DND-41 (cell line): ENCODE data around the gene OR5H1.
"Not testable (repeated sequence)": the region's sequence is repeated elsewhere in the genome, so short reads cannot be mapped to it uniquely, and the experiment has no call there.

Experiments used
- ATAC-seq: fragments of 200-7000 bp; cut with Tn5 transposase; 3 replicates; pipeline ENCODE4 v1.9.1; 2021; ENCODE audit warnings: low read depth; ENCODE audit not compliant: insufficient read depth
- DNase-seq: peaks from one replicate; pipeline ENCODE4 v3.0.0-alpha.2; 2020
- H2AFZ ChIP-seq: 2 replicates; pipeline ENCODE4 v1.6.0; 2012; ENCODE audit warnings: low read depth, low read length
- H3K27ac ChIP-seq: 2 replicates; pipeline ENCODE4 v1.5.1; 2012; ENCODE audit warnings: low read length, inconsistent platforms
- H3K27me3 ChIP-seq: fragments of 200-600 bp; sonication (generic); 2 replicates; pipeline ENCODE4 v1.6.0; 2012; ENCODE audit warnings: low read length, mild to moderate bottlenecking, inconsistent platforms; ENCODE audit not compliant: insufficient read depth, poor library complexity
- H3K36me3 ChIP-seq: 2 replicates; pipeline ENCODE4 v1.5.1; 2012; ENCODE audit warnings: low read length, inconsistent platforms; ENCODE audit not compliant: insufficient read depth
- H3K4me1 ChIP-seq: 2 replicates; pipeline ENCODE4 v1.5.1; 2012; ENCODE audit warnings: mild to moderate bottlenecking, low read length; ENCODE audit not compliant: insufficient read depth
- H3K4me2 ChIP-seq: 2 replicates; pipeline ENCODE4 v1.6.0; 2012; ENCODE audit warnings: mild to moderate bottlenecking, moderate library complexity, low read length, inconsistent platforms; ENCODE audit not compliant: insufficient read depth
- H3K4me3 ChIP-seq, 2 experiments: fragments of 200-600 bp in 1 of 2; shearing (Covaris generic) in 1 of 2; 2 replicates each; pipeline ENCODE4 v1.5.1; 2012 to 2016; ENCODE audit warnings: inconsistent platforms in 2 of 2, low read length in 2 of 2, mild to moderate bottlenecking in 2 of 2, low read depth in 1 of 2, moderate library complexity in 1 of 2
- H3K79me2 ChIP-seq: 2 replicates; pipeline ENCODE4 v1.6.0; 2012; ENCODE audit warnings: low read length, inconsistent platforms; ENCODE audit not compliant: insufficient read depth
- H3K9ac ChIP-seq: 2 replicates; pipeline ENCODE4 v1.6.0; 2012; ENCODE audit warnings: low read depth, mild to moderate bottlenecking, inconsistent platforms, low read length, moderate library complexity
- H3K9me3 ChIP-seq: 2 replicates; pipeline ENCODE4 v1.5.1; 2012; ENCODE audit warnings: low read length, moderate library complexity, mild to moderate bottlenecking, inconsistent platforms; ENCODE audit not compliant: insufficient read depth, severe bottlenecking
- H4K20me1 ChIP-seq: 2 replicates; pipeline ENCODE4 v1.6.0; 2012; ENCODE audit warnings: low read length; ENCODE audit not compliant: insufficient read depth
- CTCF ChIP-seq: IDR thresholded peaks from 2 replicates; pipeline ENCODE4 v1.5.1; 2012; ENCODE audit warnings: borderline replicate concordance, low read length, moderate library complexity, mild to moderate bottlenecking; ENCODE audit not compliant: poor library complexity, severe bottlenecking; ENCODE audit errors: extremely low read depth
- EZH2 ChIP-seq: IDR thresholded peaks from 3 replicates; pipeline ENCODE4 v1.6.1; 2012; ENCODE audit warnings: borderline replicate concordance, low read depth, mild to moderate bottlenecking, moderate library complexity, low read length, inconsistent platforms; ENCODE audit not compliant: severe bottlenecking

The OR5H1 gene

GRCh38 chr3:98147179-98147578 is 16.7 kb downstream of the OR5H1 start, which contains the start of gene OR5H14:
Gene OR5H14 (plus strand): TSS chr3:98147479. CDS start chr3:98149386, 1,907 bp downstream.
- Histone ChIP-seq H4K20me1 (no peaks in the 10 kb centered on the region), H3K9me3 (no peaks in the 10 kb centered on the region), H3K4me3 (no peak within 1 kb of the TSS), H3K36me3 (no peaks in the 10 kb centered on the region), H3K79me2 (no peaks in the 10 kb centered on the region), H3K27me3 (no peaks in the 10 kb centered on the region), H3K9ac (no peak within 1 kb of the TSS), H2AFZ (no peak within 1 kb of the TSS), H3K4me1 (no peaks in the 10 kb centered on the region), H3K4me2 (no peak within 1 kb of the TSS), H3K27ac (no peak within 1 kb of the TSS)
- ATAC-seq (no peak), DNase-seq (no peak)
- TF ChIP-seq CTCF = no peak
- TF ChIP-seq EZH2 = no peak

- H3K27ac ChIP-seq = no peak overlapping the region
- no peak overlapping the region for H2AFZ ChIP-seq
- no peaks in the 10 kb centered on the region for H3K79me2 ChIP-seq
- ATAC-seq = no peak
- H3K36me3 ChIP-seq = no peaks in the 10 kb centered on the region
- H3K4me3 ChIP-seq = no peak overlapping the region
- TF ChIP-seq EZH2 = no peak
- TF ChIP-seq CTCF = no peak
- no peak overlapping the region for H3K9ac ChIP-seq
- H4K20me1 ChIP-seq = no peaks in the 10 kb centered on the region
- no peaks in the 10 kb centered on the region for H3K9me3 ChIP-seq
- H3K27me3 ChIP-seq = no peaks in the 10 kb centered on the region
- no peak overlapping the region for H3K4me2 ChIP-seq
- no peaks in the 10 kb centered on the region for H3K4me1 ChIP-seq
- DNase-seq = no peak
These were observed 18.2 kb downstream of the OR5H1 start for GRCh38 chr3:98148751-98149150.

- not testable (repeated sequence) for H3K4me1 ChIP-seq, H3K4me3 ChIP-seq, H3K4me2 ChIP-seq, H3K9ac ChIP-seq, H3K27ac ChIP-seq, H3K27me3 ChIP-seq, H3K79me2 ChIP-seq, H3K9me3 ChIP-seq, ATAC-seq, DNase-seq, H3K36me3 ChIP-seq, H4K20me1 ChIP-seq, H2AFZ ChIP-seq
These were observed 18.9 kb downstream of the OR5H1 start for GRCh38 chr3:98149456-98149855.

GRCh38 chr3:98151241-98151640 is 20.7 kb downstream of the OR5H1 start:
- no peaks in the 10 kb centered on the region for H3K27me3 ChIP-seq
- DNase-seq (no peak), ATAC-seq (no peak)
- no peak overlapping the region for H3K9ac ChIP-seq
- H3K4me1 ChIP-seq = no peaks in the 10 kb centered on the region
- no peaks in the 10 kb centered on the region for H3K36me3 ChIP-seq
- no peak overlapping the region for H2AFZ ChIP-seq
- H3K4me2 ChIP-seq = no peak overlapping the region
- H3K4me3 ChIP-seq = no peak overlapping the region
- no peak overlapping the region for H3K27ac ChIP-seq
- TF ChIP-seq EZH2 (no peak), CTCF (no peak)
- no peaks in the 10 kb centered on the region for H3K79me2 ChIP-seq
- H3K9me3 ChIP-seq = no peaks in the 10 kb centered on the region
- H4K20me1 ChIP-seq = no peaks in the 10 kb centered on the region
